T-helper 17 cell (primary cell): Measurements from ENCODE around the gene CMTR1. TPM values are rescaled to one million over a fixed set of nuclear protein-coding genes. Genes with fewer than 3 reads are reported as not detected.

Experiments
- ATAC-seq: fragments of 150-1000 bp; cut with Tn5 transposase; 2 replicates; pipeline ENCODE4 v1.10.0; 2021; ENCODE audit warnings: mild to moderate bottlenecking, moderate library complexity
- DNase-seq, 3 donors: peaks; one replicate each; pipeline versions ENCODE4 v3.0.0 to v3.0.0-alpha.2; 2020 to 2021
- H3K9me3 ChIP-seq: one replicate; pipeline ENCODE4 v1.7.0; 2013; ENCODE audit warnings: low read length, mild to moderate bottlenecking; ENCODE audit not compliant: control insufficient read depth, poor library complexity, severe bottlenecking
- H3K27ac Mint-ChIP-seq: one replicate; pipeline ENCODE4 v1.8.0; 2022; ENCODE audit warnings: mild to moderate bottlenecking, moderate library complexity, mixed read lengths
- H3K27me3 Mint-ChIP-seq: one replicate; pipeline ENCODE4 v1.8.0; 2022; ENCODE audit warnings: mixed read lengths
- H3K36me3 Mint-ChIP-seq: one replicate; pipeline ENCODE4 v1.8.0; 2022; ENCODE audit warnings: low read depth, mixed read lengths
- H3K4me1 Mint-ChIP-seq: one replicate; pipeline ENCODE4 v1.8.0; 2022; ENCODE audit warnings: mild to moderate bottlenecking, mixed read lengths
- H3K4me3 Mint-ChIP-seq: one replicate; pipeline ENCODE4 v1.8.0; 2022; ENCODE audit warnings: mild to moderate bottlenecking, moderate library complexity, mixed read lengths
- total RNA-seq, 4 donors: library from RNA in 2 of 4; stranded (reverse) in 2 of 4; gene quantifications; one replicate each; pipeline ENCODE4 v1.2.3 and lab custom pipeline; 2022 to 2026

Gene CMTR1
- total RNA-seq, 2 donors from 2014 or later = 79.7 to 81.3 TPM

- peak overlapping the region; percentile 68 for H3K4me3 Mint-ChIP-seq
- ATAC-seq (peak; percentile 55), DNase-seq (no peak)
- no peaks in the 10 kb centered on the region for H3K36me3 Mint-ChIP-seq
- H3K4me1 Mint-ChIP-seq = peaks cover 56% of the 10 kb centered on the region
- H3K27me3 Mint-ChIP-seq = no peaks in the 10 kb centered on the region
- peak overlapping the region; percentile 100 for H3K27ac Mint-ChIP-seq
- no peaks in the 10 kb centered on the region for H3K9me3 ChIP-seq
Observed at GRCh38 chr6:37507690-37508421, 74.8 kb downstream of the CMTR1 start.

GRCh38 chr6:37511201-37511600, 78.2 kb downstream of the CMTR1 start:
- H3K27me3 Mint-ChIP-seq = no peaks in the 10 kb centered on the region
- ATAC-seq = no peak
- DNase-seq = no peak

DNA sequence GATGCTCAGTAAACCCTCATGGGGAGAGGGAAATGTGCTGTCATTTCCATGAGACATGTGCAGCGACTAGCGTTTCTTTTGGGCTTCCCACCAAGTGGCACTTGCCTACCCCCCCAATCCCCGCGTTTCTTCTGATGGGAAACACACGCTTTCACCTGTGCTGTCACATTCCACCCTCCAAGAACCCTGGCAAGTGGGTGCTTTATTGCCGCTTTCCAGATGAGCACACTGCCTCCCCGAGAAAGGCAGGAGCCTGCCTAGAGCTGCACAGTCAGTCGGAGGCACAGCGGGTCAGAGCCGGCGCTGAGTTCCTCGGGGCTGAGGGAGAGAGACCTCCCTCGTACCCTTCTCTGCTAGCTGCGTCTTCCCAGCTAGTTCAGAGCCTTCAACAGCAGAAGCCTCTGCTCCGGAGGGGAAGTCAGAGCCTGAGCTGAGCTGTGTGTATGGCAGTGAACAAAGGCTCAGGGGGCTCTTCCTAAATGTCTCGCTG, 78.9 kb downstream of the CMTR1 start:
- H3K4me3 Mint-ChIP-seq = no peak overlapping the region
- H3K27me3 Mint-ChIP-seq = no peaks in the 10 kb centered on the region
- peaks cover 66% of the 10 kb centered on the region for H3K4me1 Mint-ChIP-seq
- H3K9me3 ChIP-seq = no peaks in the 10 kb centered on the region
- no peaks in the 10 kb centered on the region for H3K36me3 Mint-ChIP-seq
- DNase-seq = no peak
- ATAC-seq = no peak
- H3K27ac Mint-ChIP-seq = peak overlapping the region; percentile 77

More at GRCh38 chr6:37511201-37511600, 78.2 kb downstream of the CMTR1 start:
- H3K4me3 Mint-ChIP-seq = peak overlapping the region; percentile 55
- peak overlapping the region; percentile 77 for H3K27ac Mint-ChIP-seq
- H3K4me1 Mint-ChIP-seq = peaks cover 58% of the 10 kb centered on the region
- H3K36me3 Mint-ChIP-seq = no peaks in the 10 kb centered on the region
- no peaks in the 10 kb centered on the region for H3K9me3 ChIP-seq

GRCh38 chr6:37512400-37513011, 79.5 kb downstream of the CMTR1 start:
- peak overlapping the region; percentile 100 for H3K27ac Mint-ChIP-seq
- DNase-seq (no peak), ATAC-seq (no peak)
- peak overlapping the region; percentile 72 for H3K4me3 Mint-ChIP-seq
- H3K27me3 Mint-ChIP-seq = no peaks in the 10 kb centered on the region
- H3K36me3 Mint-ChIP-seq = no peaks in the 10 kb centered on the region
- no peaks in the 10 kb centered on the region for H3K9me3 ChIP-seq
- H3K4me1 Mint-ChIP-seq = peaks cover 71% of the 10 kb centered on the region

DNA sequence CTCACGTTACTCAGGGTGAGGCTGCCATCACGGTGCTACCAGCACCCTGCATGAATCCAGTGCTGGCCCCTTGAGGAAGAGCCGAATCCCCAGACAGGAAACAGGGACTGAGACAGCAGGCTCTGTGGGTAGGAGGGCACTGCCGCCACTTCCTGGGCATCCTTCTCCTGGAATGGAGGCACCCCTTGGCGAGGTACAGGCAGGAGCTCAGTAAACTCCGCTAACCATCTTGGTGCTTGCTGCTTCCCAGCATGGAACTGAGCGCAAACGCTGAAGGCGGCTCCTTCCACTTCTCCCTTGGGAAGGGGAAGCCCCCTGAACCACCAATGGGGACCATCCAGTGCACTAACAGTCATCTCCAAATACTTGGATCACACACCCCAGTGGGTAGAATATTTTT, 80.1 kb downstream of the CMTR1 start:
- no peaks in the 10 kb centered on the region for H3K9me3 ChIP-seq
- ATAC-seq = no peak
- H3K36me3 Mint-ChIP-seq = no peaks in the 10 kb centered on the region
- peak overlapping the region; percentile 72 for H3K4me3 Mint-ChIP-seq
- H3K27me3 Mint-ChIP-seq = no peaks in the 10 kb centered on the region
- peaks cover 74% of the 10 kb centered on the region for H3K4me1 Mint-ChIP-seq
- H3K27ac Mint-ChIP-seq = peak overlapping the region; percentile 100
- no peak for DNase-seq

DNA sequence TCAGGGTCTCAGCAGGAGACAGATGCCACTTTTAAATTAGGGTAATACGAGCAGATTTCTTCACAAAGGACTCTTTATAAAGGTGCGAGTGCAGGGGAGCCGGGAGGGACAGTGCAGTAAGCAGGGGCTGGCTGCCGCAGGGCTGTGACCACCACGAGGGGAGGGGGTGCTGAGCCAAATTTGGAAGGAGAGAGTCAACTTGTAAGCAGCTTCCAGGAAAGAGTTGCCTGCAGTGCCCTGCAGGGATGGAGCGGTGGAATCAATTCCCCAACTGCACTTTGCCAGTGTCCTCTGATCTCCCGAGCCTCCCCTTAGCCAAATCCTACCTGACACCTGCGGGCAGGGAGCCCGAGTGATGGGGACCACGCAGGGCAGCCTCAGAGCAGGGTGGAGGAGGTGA, 80.6 kb downstream of the CMTR1 start:
- H3K4me3 Mint-ChIP-seq = peak overlapping the region; percentile 72

DNA sequence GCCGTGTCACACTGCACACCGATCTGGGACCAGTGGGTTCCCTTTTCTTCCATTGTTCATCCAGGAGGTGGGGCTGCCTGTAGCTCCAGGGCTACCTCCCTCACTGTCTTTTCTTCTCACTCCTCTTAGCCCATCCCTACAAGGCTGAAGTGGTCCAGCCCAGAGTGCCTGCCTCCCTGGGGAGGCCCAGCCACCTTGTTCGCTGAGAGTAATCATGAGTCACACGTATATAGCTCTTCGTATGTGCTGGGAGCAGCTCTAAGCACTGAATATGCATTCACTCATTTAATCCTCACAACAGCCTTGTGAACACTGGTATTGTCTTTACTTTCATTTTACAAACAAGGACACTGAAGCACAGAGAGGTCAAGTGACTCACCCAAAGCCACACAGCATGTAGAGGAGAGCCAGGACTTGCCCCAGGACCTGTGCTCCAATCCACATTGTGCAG, 81.3 kb downstream of the CMTR1 start:
- peak; percentile 7 for ATAC-seq
- Mint-ChIP-seq H3K27me3 (no peaks in the 10 kb centered on the region), H3K4me1 (peaks cover 79% of the 10 kb centered on the region), H3K36me3 (no peaks in the 10 kb centered on the region), H3K4me3 (peak overlapping the region; percentile 91), H3K27ac (peak overlapping the region; percentile 100)
- DNase-seq = no peak
- H3K9me3 ChIP-seq = no peaks in the 10 kb centered on the region

More for the DNA sequence above, 80.6 kb downstream of the CMTR1 start:
- H3K9me3 ChIP-seq = no peaks in the 10 kb centered on the region
- H3K36me3 Mint-ChIP-seq = no peaks in the 10 kb centered on the region
- H3K27ac Mint-ChIP-seq = peak overlapping the region; percentile 100
- no peak for DNase-seq
- H3K27me3 Mint-ChIP-seq = no peaks in the 10 kb centered on the region
- ATAC-seq = no peak
- peaks cover 74% of the 10 kb centered on the region for H3K4me1 Mint-ChIP-seq

GRCh38 chr6:37514837-37515236, 81.8 kb downstream of the CMTR1 start:
- ATAC-seq (no peak), DNase-seq (no peak)
- no peaks in the 10 kb centered on the region for H3K9me3 ChIP-seq
- H3K4me3 Mint-ChIP-seq = peak overlapping the region; percentile 91
- H3K27me3 Mint-ChIP-seq = no peaks in the 10 kb centered on the region
- no peaks in the 10 kb centered on the region for H3K36me3 Mint-ChIP-seq
- H3K4me1 Mint-ChIP-seq = peaks cover 77% of the 10 kb centered on the region
- peak overlapping the region; percentile 100 for H3K27ac Mint-ChIP-seq

DNA sequence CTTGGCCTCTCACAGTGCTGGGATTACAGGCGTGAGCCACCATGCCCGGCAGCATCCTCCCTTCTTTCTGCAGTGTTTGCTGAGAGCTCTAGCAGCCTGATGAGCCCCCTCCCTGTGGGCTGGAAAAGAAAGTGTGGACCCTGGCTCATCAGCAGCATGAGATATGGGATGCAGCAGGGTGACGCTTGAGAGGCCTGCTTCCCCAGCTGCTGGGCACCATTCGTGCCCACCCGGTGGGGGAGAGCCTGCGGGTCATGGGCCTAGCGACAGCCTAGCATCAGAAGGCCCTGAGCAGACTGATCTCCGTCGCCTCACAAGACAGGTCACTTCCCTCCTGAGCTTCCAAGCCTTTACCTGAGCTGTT, 82.7 kb downstream of the CMTR1 start:
- DNase-seq (no peak), ATAC-seq (no peak)
- H3K9me3 ChIP-seq = no peaks in the 10 kb centered on the region
- Mint-ChIP-seq H3K4me1 (peaks cover 76% of the 10 kb centered on the region), H3K4me3 (peak overlapping the region; percentile 91), H3K36me3 (no peaks in the 10 kb centered on the region), H3K27me3 (no peaks in the 10 kb centered on the region), H3K27ac (peak overlapping the region; percentile 100)

- DNase-seq (peak; percentile 85 to 93 (median 87)), ATAC-seq (peak; percentile 85)
- H3K36me3 Mint-ChIP-seq = no peaks in the 10 kb centered on the region
- H3K4me3 Mint-ChIP-seq = peak overlapping the region; percentile 91
- no peaks in the 10 kb centered on the region for H3K9me3 ChIP-seq
- peaks cover 71% of the 10 kb centered on the region for H3K4me1 Mint-ChIP-seq
- H3K27ac Mint-ChIP-seq = peak overlapping the region; percentile 100
- H3K27me3 Mint-ChIP-seq = no peaks in the 10 kb centered on the region
Observed at GRCh38 chr6:37516076-37516919, 83.3 kb downstream of the CMTR1 start.

DNA sequence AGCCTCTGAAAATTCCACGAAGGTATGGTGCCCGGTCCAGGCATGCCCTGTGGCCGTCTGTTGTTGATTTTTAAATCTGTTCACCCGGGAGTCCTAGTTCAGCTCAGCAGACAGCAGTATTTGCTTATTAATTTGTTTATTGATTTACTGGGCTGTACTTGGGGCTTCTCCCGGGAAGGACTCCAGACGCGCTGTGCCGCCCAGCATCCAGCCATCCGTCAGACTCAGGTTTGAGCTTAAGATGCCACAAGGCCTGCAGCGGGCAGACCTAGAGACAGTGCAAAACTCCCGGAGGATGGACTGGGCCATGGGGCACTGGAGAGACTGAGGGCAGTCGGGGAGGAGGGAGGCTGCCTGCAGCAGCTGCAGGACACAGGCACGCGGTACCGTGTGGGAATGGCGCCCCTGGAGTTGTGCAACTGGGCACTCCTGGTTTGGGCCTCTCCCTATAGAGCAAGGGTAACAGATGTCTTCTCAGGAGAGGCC, 83.9 kb downstream of the CMTR1 start:
- no peak for ATAC-seq
- peak overlapping the region; percentile 91 for H3K4me3 Mint-ChIP-seq
- H3K27me3 Mint-ChIP-seq = no peaks in the 10 kb centered on the region
- peak overlapping the region; percentile 100 for H3K27ac Mint-ChIP-seq
- H3K36me3 Mint-ChIP-seq = no peaks in the 10 kb centered on the region
- no peaks in the 10 kb centered on the region for H3K9me3 ChIP-seq
- peaks cover 69% of the 10 kb centered on the region for H3K4me1 Mint-ChIP-seq
- no peak for DNase-seq

DNA sequence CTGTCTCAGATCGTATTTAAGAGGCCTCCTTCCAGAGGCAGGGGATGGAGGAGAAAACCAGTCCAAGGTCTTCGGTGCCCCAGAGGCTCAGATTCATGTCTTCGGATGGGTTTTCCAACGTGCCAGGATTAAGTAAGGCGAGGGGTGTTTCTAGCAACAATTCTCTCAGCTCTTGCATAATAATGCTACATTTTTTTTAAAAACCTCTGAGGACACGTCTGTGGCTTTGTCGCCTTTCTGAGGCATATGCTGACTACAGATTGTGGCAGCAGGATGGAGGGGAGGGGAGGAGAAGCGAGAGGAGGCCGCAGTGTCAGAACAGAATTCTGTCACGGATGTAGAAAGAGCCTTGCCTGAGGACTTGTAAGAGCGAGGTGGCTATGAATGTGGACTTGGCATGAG, 84.4 kb downstream of the CMTR1 start:
- no peaks in the 10 kb centered on the region for H3K27me3 Mint-ChIP-seq

DNA sequence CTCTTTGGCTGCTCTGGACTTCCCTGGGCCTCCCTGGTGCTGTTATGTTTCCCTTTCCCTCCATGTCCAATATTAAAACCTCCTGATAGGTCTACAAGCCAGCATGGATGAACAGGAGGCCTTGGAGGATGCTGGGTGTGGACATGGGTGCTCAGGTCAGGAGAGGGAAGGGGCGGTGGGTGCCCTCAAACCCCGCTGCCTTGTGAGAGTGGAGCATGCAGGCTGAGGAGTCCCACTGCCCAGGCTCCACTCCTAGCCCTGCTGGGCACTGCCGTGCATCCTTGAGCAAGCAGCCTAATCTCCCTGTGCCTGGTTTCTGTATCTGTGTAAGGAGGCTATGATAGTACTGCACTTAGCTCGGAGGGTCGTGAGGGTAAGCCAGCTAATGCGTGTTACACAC, 85.1 kb downstream of the CMTR1 start:
- no peaks in the 10 kb centered on the region for H3K9me3 ChIP-seq
- Mint-ChIP-seq H3K4me3 (peak overlapping the region; percentile 91), H3K27ac (peak overlapping the region; percentile 100), H3K36me3 (no peaks in the 10 kb centered on the region), H3K27me3 (no peaks in the 10 kb centered on the region), H3K4me1 (peaks cover 67% of the 10 kb centered on the region)
- ATAC-seq = no peak
- no peak for DNase-seq

More for the DNA sequence above, 84.4 kb downstream of the CMTR1 start:
- H3K4me1 Mint-ChIP-seq = peaks cover 71% of the 10 kb centered on the region
- H3K4me3 Mint-ChIP-seq = peak overlapping the region; percentile 91
- peak overlapping the region; percentile 100 for H3K27ac Mint-ChIP-seq
- ATAC-seq (peak; percentile 55), DNase-seq (peak; percentile 35 to 72 (median 66))
- no peaks in the 10 kb centered on the region for H3K9me3 ChIP-seq
- no peaks in the 10 kb centered on the region for H3K36me3 Mint-ChIP-seq
